ENCODE results near the gene KRT16. TPM values are rescaled to one million over a fixed set of nuclear protein-coding genes. Genes with fewer than 3 reads are reported as not detected.
"Not testable (repeated sequence)": the region's sequence is repeated elsewhere in the genome, so short reads cannot be mapped to it uniquely, and the experiment has no call there.

The KRT16 gene
- total RNA-seq, 1 donor from 2014 or later: 0.52 TPM

DNA sequence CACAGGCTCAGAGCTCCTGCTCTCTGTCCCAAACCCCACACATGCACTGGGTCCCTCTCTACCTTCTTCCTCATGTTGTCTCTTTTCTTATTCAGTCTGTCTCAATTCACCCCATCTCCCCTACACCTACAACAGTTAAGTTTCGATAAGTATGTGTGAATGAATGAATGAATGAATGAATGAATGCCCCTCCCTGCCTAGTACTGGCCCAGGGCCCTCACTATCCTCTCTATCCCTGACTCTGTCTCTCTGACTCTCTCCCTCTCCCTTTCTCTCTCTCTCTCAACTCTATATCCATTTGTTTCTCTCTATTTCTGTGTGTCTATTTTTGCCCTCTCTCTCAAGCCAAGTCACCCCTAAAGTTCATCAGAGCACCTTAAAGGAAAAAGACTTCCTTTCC, 34.0 kb downstream of the KRT16 start:
- H3K36me3 ChIP-seq (ENCODE audit: control insufficient read depth in 3 of 3, insufficient read depth in 3 of 3, low read length in 3 of 3): no peaks in the 10 kb centered on the region
- peaks cover 23 to 54% (median 37%) of the 10 kb centered on the region in 3 donors for H3K27me3 ChIP-seq (ENCODE audit: control insufficient read depth in 3 of 3, insufficient read depth in 3 of 3, low read length in 3 of 3)
- H3K27ac ChIP-seq (ENCODE audit: low read depth, low read length): no peak overlapping the region
- no peaks in the 10 kb centered on the region for H3K4me1 ChIP-seq (ENCODE audit: control insufficient read depth in 3 of 3, insufficient read depth in 3 of 3, low read length in 3 of 3)
- H3K4me3 ChIP-seq (ENCODE audit: low read length in 3 of 3): no peak overlapping the region
- H3K9me3 ChIP-seq (ENCODE audit: control insufficient read depth in 3 of 3, low read length in 3 of 3): no peaks in the 10 kb centered on the region
- no peak overlapping the region for H3K9ac ChIP-seq (ENCODE audit: low read depth in 1 of 3, low read length in 3 of 3)

- H3K4me1 ChIP-seq (ENCODE audit: control insufficient read depth in 3 of 3, insufficient read depth in 3 of 3, low read length in 3 of 3); H3K9me3 ChIP-seq (ENCODE audit: control insufficient read depth in 3 of 3, low read length in 3 of 3); H3K4me3 ChIP-seq (ENCODE audit: low read length in 3 of 3); H3K36me3 ChIP-seq (ENCODE audit: control insufficient read depth in 3 of 3, insufficient read depth in 3 of 3, low read length in 3 of 3); H3K9ac ChIP-seq (ENCODE audit: low read depth in 1 of 3, low read length in 3 of 3); H3K27ac ChIP-seq (ENCODE audit: low read depth, low read length): not testable (repeated sequence)
- peaks cover 34 to 64% (median 39%) of the 10 kb centered on the region in 3 donors for H3K27me3 ChIP-seq (ENCODE audit: control insufficient read depth in 3 of 3, insufficient read depth in 3 of 3, low read length in 3 of 3)
Measured at GRCh38 chr17:41576740-41577139, 35.8 kb downstream of the KRT16 start.

- H3K9me3 ChIP-seq (ENCODE audit: control insufficient read depth in 3 of 3, low read length in 3 of 3): no peaks in the 10 kb centered on the region
- no peak overlapping the region for H3K4me3 ChIP-seq (ENCODE audit: low read length in 3 of 3)
- H3K4me1 ChIP-seq (ENCODE audit: control insufficient read depth in 3 of 3, insufficient read depth in 3 of 3, low read length in 3 of 3): no peaks in the 10 kb centered on the region
- H3K27me3 ChIP-seq (ENCODE audit: control insufficient read depth in 3 of 3, insufficient read depth in 3 of 3, low read length in 3 of 3): peaks cover 33 to 58% (median 39%) of the 10 kb centered on the region in 3 donors
- no peak overlapping the region for H3K27ac ChIP-seq (ENCODE audit: low read depth, low read length)
- no peaks in the 10 kb centered on the region for H3K36me3 ChIP-seq (ENCODE audit: control insufficient read depth in 3 of 3, insufficient read depth in 3 of 3, low read length in 3 of 3)
- no peak overlapping the region for H3K9ac ChIP-seq (ENCODE audit: low read depth in 1 of 3, low read length in 3 of 3)
Measured at GRCh38 chr17:41575336-41575735, 37.2 kb downstream of the KRT16 start.

- Histone ChIP-seq H3K4me3 (ENCODE audit: low read length in 3 of 3) (no peak within 1 kb of the TSS), H3K9ac (ENCODE audit: low read depth in 1 of 3, low read length in 3 of 3) (no peak within 1 kb of the TSS), H3K9me3 (ENCODE audit: control insufficient read depth in 3 of 3, low read length in 3 of 3) (no peaks in the 10 kb centered on the region), H3K27ac (ENCODE audit: low read depth, low read length) (no peak within 1 kb of the TSS), H3K4me1 (ENCODE audit: control insufficient read depth in 3 of 3, insufficient read depth in 3 of 3, low read length in 3 of 3) (no peaks in the 10 kb centered on the region), H3K36me3 (ENCODE audit: control insufficient read depth in 3 of 3, insufficient read depth in 3 of 3, low read length in 3 of 3) (no peaks in the 10 kb centered on the region), H3K27me3 (ENCODE audit: control insufficient read depth in 3 of 3, insufficient read depth in 3 of 3, low read length in 3 of 3) (peaks cover 19 to 28% (median 27%) of the 10 kb centered on the region in 3 donors)
Measured at GRCh38 chr17:41571561-41572434, 40.8 kb downstream of the KRT16 start, which contains the start of gene KRT9. Gene KRT9 (minus strand): TSS chr17:41572059. CDS start chr17:41571992, 67 bp downstream.

- Histone ChIP-seq H3K9ac (ENCODE audit: low read depth in 1 of 3, low read length in 3 of 3) (no peak overlapping the region), H3K27me3 (ENCODE audit: control insufficient read depth in 3 of 3, insufficient read depth in 3 of 3, low read length in 3 of 3) (peaks cover 4 to 6% (median 5%) of the 10 kb centered on the region in 3 donors), H3K4me1 (ENCODE audit: control insufficient read depth in 3 of 3, insufficient read depth in 3 of 3, low read length in 3 of 3) (peaks cover 6 to 12% (median 8%) of the 10 kb centered on the region in 3 donors), H3K4me3 (ENCODE audit: low read length in 3 of 3) (no peak overlapping the region), H3K36me3 (ENCODE audit: control insufficient read depth in 3 of 3, insufficient read depth in 3 of 3, low read length in 3 of 3) (no peaks in the 10 kb centered on the region), H3K27ac (ENCODE audit: low read depth, low read length) (no peak overlapping the region), H3K9me3 (ENCODE audit: control insufficient read depth in 3 of 3, low read length in 3 of 3) (no peaks in the 10 kb centered on the region)
Measured at GRCh38 chr17:41567317-41567716, 45.2 kb downstream of the KRT16 start.

- H3K9me3 ChIP-seq (ENCODE audit: control insufficient read depth in 3 of 3, low read length in 3 of 3): no peaks in the 10 kb centered on the region
- H3K4me3 ChIP-seq (ENCODE audit: low read length in 3 of 3): no peak overlapping the region
- no peak overlapping the region for H3K27ac ChIP-seq (ENCODE audit: low read depth, low read length)
- H3K36me3 ChIP-seq (ENCODE audit: control insufficient read depth in 3 of 3, insufficient read depth in 3 of 3, low read length in 3 of 3): no peaks in the 10 kb centered on the region
- H3K27me3 ChIP-seq (ENCODE audit: control insufficient read depth in 3 of 3, insufficient read depth in 3 of 3, low read length in 3 of 3): peaks cover 0 to 3% (median 0%) of the 10 kb centered on the region in 3 donors
- H3K4me1 ChIP-seq (ENCODE audit: control insufficient read depth in 3 of 3, insufficient read depth in 3 of 3, low read length in 3 of 3): peaks cover 6 to 12% (median 8%) of the 10 kb centered on the region in 3 donors
- no peak overlapping the region for H3K9ac ChIP-seq (ENCODE audit: low read depth in 1 of 3, low read length in 3 of 3)
Measured at GRCh38 chr17:41565338-41565737, 47.2 kb downstream of the KRT16 start.

DNA sequence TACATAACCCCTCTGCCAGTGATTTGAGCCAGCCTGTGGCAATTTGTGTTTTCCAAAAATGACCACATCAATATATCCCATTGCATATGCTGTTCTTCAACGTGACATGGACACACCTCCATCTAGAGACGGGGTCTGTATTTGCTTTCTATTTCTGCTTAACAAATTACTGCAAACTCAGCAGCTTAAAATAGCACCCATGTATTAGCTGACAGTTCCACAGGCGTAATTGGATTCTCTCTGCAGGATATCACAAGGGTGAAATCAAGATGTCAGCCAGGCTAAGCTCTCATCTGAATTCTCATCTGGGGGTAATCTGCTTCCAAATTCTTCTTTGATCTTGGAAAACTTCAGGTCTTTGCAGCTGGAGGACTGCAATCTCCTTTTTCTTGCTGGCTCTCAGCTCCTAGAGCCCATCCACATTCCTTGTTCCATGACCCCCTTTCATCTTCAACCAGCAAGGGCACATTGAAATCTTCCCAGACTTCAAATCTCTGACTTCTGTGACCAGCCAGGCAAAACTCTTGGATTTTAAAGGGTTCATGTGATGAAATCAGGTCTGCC, 48.9 kb downstream of the KRT16 start:
- Histone ChIP-seq H3K27me3 (ENCODE audit: control insufficient read depth in 3 of 3, insufficient read depth in 3 of 3, low read length in 3 of 3) (no peaks in the 10 kb centered on the region), H3K36me3 (ENCODE audit: control insufficient read depth in 3 of 3, insufficient read depth in 3 of 3, low read length in 3 of 3) (no peaks in the 10 kb centered on the region), H3K9ac (ENCODE audit: low read depth in 1 of 3, low read length in 3 of 3) (no peak overlapping the region), H3K9me3 (ENCODE audit: control insufficient read depth in 3 of 3, low read length in 3 of 3) (no peaks in the 10 kb centered on the region), H3K4me3 (ENCODE audit: low read length in 3 of 3) (peak overlapping the region in 1 of 3 donors; percentile 33), H3K27ac (ENCODE audit: low read depth, low read length) (peak overlapping the region; percentile 15), H3K4me1 (ENCODE audit: control insufficient read depth in 3 of 3, insufficient read depth in 3 of 3, low read length in 3 of 3) (peaks cover 6 to 12% (median 8%) of the 10 kb centered on the region in 3 donors)

DNA sequence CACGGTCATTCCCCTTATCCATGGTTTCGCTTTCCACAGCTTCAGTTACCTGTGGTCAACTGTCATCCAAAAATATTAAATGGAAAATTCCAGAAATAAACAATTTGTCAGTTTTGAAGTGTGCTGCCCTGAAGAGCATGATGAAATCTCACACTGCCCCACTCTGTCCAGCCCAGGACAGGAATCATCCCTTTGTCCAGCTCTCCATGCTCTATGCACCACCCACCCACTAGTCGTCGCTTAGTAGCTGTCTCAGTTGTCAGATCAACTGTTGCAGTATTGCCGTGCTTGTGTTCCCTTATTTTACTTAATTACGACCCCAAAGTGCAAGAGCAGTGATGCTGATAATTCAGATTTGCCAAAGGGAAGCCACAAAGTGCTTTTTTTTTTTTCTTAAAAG, 51.0 kb downstream of the KRT16 start:
- no peaks in the 10 kb centered on the region for H3K36me3 ChIP-seq (ENCODE audit: control insufficient read depth in 3 of 3, insufficient read depth in 3 of 3, low read length in 3 of 3)
- no peaks in the 10 kb centered on the region for H3K9me3 ChIP-seq (ENCODE audit: control insufficient read depth in 3 of 3, low read length in 3 of 3)
- H3K4me3 ChIP-seq (ENCODE audit: low read length in 3 of 3): no peak overlapping the region
- peaks cover 0 to 6% (median 5%) of the 10 kb centered on the region in 3 donors for H3K27me3 ChIP-seq (ENCODE audit: control insufficient read depth in 3 of 3, insufficient read depth in 3 of 3, low read length in 3 of 3)
- H3K4me1 ChIP-seq (ENCODE audit: control insufficient read depth in 3 of 3, insufficient read depth in 3 of 3, low read length in 3 of 3): peaks cover 6 to 12% (median 8%) of the 10 kb centered on the region in 3 donors
- no peak overlapping the region for H3K9ac ChIP-seq (ENCODE audit: low read depth in 1 of 3, low read length in 3 of 3)
- no peak overlapping the region for H3K27ac ChIP-seq (ENCODE audit: low read depth, low read length)

Data from skeletal muscle tissue (tissue), 4 donors.